ENCODE results near the gene RNU1-3. TPM values are rescaled to one million over a fixed set of nuclear protein-coding genes. Genes with fewer than 3 reads are reported as not detected.
"Not testable (repeated sequence)": the region's sequence is repeated elsewhere in the genome, so short reads cannot be mapped to it uniquely, and the experiment has no call there.

The RNU1-3 gene
- total and polyA plus RNA-seq, 4 donors = under 0.01 to 16.7 (median under 0.01) TPM; not detected in 1

GRCh38 chr1:16646716-16647115, 20.0 kb downstream of the RNU1-3 start:
- Histone ChIP-seq H3K27ac (ENCODE audit: low read depth in 1 of 2, low read length in 2 of 2) (peak overlapping the region in 1 of 2 donors; percentile 95), H3K4me1 (ENCODE audit: control insufficient read depth in 4 of 4, insufficient read depth in 4 of 4, low read length in 3 of 4) (peaks cover 10 to 38% (median 27%) of the 10 kb centered on the region in 4 donors), H3K4me3 (ENCODE audit: low read depth in 1 of 3, low read length in 3 of 3) (peak overlapping the region in 1 of 3 donors; percentile 23)
- H3K9ac ChIP-seq (ENCODE audit: low read depth in 1 of 2, low read length in 2 of 2); H3K36me3 ChIP-seq (ENCODE audit: control insufficient read depth in 4 of 4, insufficient read depth in 3 of 4, low read depth in 1 of 4, low read length in 3 of 4); H3K27me3 ChIP-seq (ENCODE audit: control insufficient read depth in 4 of 4, insufficient read depth in 4 of 4, low read length in 3 of 4); DNase-seq (ENCODE audit: low spot score); H3K9me3 ChIP-seq (ENCODE audit: control insufficient read depth in 4 of 4, low read length in 3 of 4): not testable (repeated sequence)
- 91% methylated on average over 8 of the region's 17 CpGs for WGBS

GRCh38 chr1:16646061-16646664, 20.6 kb downstream of the RNU1-3 start:
- Histone ChIP-seq H3K4me1 (ENCODE audit: control insufficient read depth in 4 of 4, insufficient read depth in 4 of 4, low read length in 3 of 4) (peaks cover 10 to 36% (median 26%) of the 10 kb centered on the region in 4 donors), H3K27ac (ENCODE audit: low read depth in 1 of 2, low read length in 2 of 2) (peak overlapping the region; percentile 90 to 95), H3K9ac (ENCODE audit: low read depth in 1 of 2, low read length in 2 of 2) (peak overlapping the region; percentile 33 to 75), H3K4me3 (ENCODE audit: low read depth in 1 of 3, low read length in 3 of 3) (peak overlapping the region; percentile 23 to 96 (median 50))
- not testable (repeated sequence) for H3K36me3 ChIP-seq (ENCODE audit: control insufficient read depth in 4 of 4, insufficient read depth in 3 of 4, low read depth in 1 of 4, low read length in 3 of 4); H3K9me3 ChIP-seq (ENCODE audit: control insufficient read depth in 4 of 4, low read length in 3 of 4); H3K27me3 ChIP-seq (ENCODE audit: control insufficient read depth in 4 of 4, insufficient read depth in 4 of 4, low read length in 3 of 4)
- 73% methylated on average over 15 of the region's 15 CpGs for WGBS
- peak; percentile 58 for DNase-seq (ENCODE audit: low spot score)

GRCh38 chr1:16645271-16646060, 21.3 kb downstream of the RNU1-3 start:
- Histone ChIP-seq H3K4me1 (ENCODE audit: control insufficient read depth in 4 of 4, insufficient read depth in 4 of 4, low read length in 3 of 4) (peaks cover 10 to 37% (median 28%) of the 10 kb centered on the region in 4 donors), H3K9ac (ENCODE audit: low read depth in 1 of 2, low read length in 2 of 2) (peak overlapping the region; percentile 79 to 99), H3K4me3 (ENCODE audit: low read depth in 1 of 3, low read length in 3 of 3) (peak overlapping the region; percentile 73 to 97 (median 96)), H3K27ac (ENCODE audit: low read depth in 1 of 2, low read length in 2 of 2) (peak overlapping the region; percentile 90 to 95)
- TF ChIP-seq RXRA (IDR thresholded peaks at IDR 0.05) = peak; percentile 81 to 85
- peak; percentile 35 for TF ChIP-seq JUND (IDR thresholded peaks at IDR 0.05)
- peak; percentile 28 for TF ChIP-seq ATF3 (IDR thresholded peaks at IDR 0.05)
- TF ChIP-seq HNF4A (conservative IDR thresholded peaks at IDR 0.05) = peak; percentile 88 to 91
- TF ChIP-seq MAX (IDR thresholded peaks at IDR 0.05) = peak; percentile 90
- peak; percentile 68 for TF ChIP-seq TAF1 (conservative IDR thresholded peaks at IDR 0.05)
- peak; percentile 68 for TF ChIP-seq NR2F2 (IDR thresholded peaks at IDR 0.05)
- peak; percentile 81 for TF ChIP-seq SP1 (IDR thresholded peaks at IDR 0.05)
- peak in 1 of 2 donors; percentile 31 for TF ChIP-seq RAD21 (IDR thresholded peaks at IDR 0.05)
- TF ChIP-seq REST (IDR thresholded peaks at IDR 0.05) = peak; percentile 93
- peak; percentile 86 for TF ChIP-seq HNF4G (IDR thresholded peaks at IDR 0.05)
- peak; percentile 79 for TF ChIP-seq YY1 (IDR thresholded peaks at IDR 0.05)
- TF ChIP-seq GABPA (IDR thresholded peaks at IDR 0.05 in 1 of 2, conservative IDR thresholded peaks at IDR 0.05 in 1 of 2) = peak in 1 of 2 donors; percentile 85
- peak; percentile 72 for TF ChIP-seq ZBTB33 (IDR thresholded peaks at IDR 0.05)
- not testable (repeated sequence) for H3K9me3 ChIP-seq (ENCODE audit: control insufficient read depth in 4 of 4, low read length in 3 of 4); H3K27me3 ChIP-seq (ENCODE audit: control insufficient read depth in 4 of 4, insufficient read depth in 4 of 4, low read length in 3 of 4); H3K36me3 ChIP-seq (ENCODE audit: control insufficient read depth in 4 of 4, insufficient read depth in 3 of 4, low read depth in 1 of 4, low read length in 3 of 4)
- DNase-seq (ENCODE audit: low spot score) = peak; percentile 91
- WGBS = 48% methylated on average over 7 of the region's 7 CpGs

Measured in liver (tissue), 9 donors.